ENCODE data around the gene GRAMD1B.

GRCh38 chr11:123454060-123454651 is 24.1 kb downstream of the GRAMD1B start:
- no peak for TF ChIP-seq CTCF (IDR thresholded peaks at IDR 0.05)
- TF ChIP-seq POLR2A (IDR thresholded peaks at IDR 0.05), result no peak
